HG03571 (cell line): ENCODE measurements around the gene RIC8A.

ENCODE experiments used
- ATAC-seq: cut with Tn5 transposase; IDR thresholded peaks from one replicate; pipeline ENCODE4 v1.9.1; 2021; ENCODE audit not compliant: unreplicated experiment

The RIC8A gene

DNA sequence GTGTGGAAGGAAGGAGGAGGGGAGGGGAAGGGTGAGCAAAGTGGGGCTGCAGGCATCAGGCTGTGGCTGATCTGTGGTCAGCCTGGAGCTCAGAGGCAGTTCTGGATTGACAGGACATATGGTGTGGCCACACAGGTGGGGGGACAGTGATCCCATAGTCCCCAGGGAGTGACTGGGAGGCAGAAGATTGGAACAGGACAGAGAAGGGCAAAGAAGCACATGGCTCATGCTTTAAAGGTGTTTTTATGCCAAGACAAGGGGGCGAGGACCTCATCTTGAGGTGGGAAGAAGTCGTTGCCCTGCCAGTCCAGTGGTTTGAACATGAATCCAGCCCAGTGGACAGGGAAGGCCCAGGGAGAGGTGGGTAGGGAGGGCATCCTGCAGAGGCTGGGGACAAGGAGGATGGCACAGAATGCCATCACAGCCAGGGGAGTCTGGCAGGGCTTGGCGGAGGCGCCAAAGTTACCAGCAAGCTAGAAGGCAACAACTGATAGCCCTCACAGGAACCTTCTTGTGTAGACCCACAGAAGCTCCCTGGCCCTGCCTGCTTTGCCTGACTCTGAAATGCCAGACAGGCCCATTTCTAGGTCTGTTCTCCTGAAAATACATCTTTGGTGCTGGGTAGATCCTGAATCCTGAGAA lies 3.4 kb upstream of the RIC8A start:
- ATAC-seq, result no peak

- ATAC-seq, result no peak
Observed at GRCh38 chr11:204587-205109, 2.9 kb upstream of the RIC8A start.

DNA sequence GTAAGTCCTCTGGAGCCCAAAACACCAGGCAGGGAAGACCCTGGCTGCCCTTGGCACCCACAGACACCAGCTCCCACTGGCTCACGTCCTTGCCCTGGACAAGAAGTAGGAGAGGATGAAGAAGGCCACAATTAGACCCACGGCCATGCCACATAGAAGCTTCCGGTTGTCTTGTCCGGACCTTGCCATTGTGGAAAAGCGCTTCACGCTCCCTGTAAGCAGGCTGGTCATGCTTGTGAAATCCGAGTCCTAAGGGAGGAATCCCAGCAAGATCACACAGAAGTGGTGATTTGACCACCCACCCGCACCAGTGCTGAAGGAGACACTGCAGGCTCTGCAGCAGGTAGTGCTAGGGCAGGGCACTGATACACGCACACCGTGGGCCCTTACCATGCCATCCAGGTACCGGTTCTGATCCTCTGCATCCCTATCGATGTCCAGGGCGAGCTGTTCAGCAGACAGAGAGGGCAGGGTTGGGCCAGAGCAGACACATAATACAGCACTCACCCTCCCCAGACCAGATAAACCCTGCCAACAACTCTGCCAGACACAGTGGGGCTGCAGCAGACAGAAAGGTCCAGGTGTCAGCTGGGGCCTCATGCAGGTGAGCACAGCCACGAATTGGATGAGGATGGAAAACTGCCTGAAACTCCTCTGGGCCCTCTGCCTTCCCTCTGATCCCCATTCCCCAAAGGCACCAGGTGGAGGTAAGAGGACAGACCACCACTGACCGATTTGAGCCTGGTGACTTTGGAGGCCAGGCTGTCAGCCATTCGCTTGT lies 2.1 kb upstream of the RIC8A start:
- ATAC-seq, result no peak

GRCh38 chr11:206002-206384 lies 1.5 kb upstream of the RIC8A start:
- no peak for ATAC-seq

- peak; percentile 2 for ATAC-seq
Observed at GRCh38 chr11:206526-207207, 841 bp upstream of the RIC8A start.

GRCh38 chr11:207863-208180 lies 314 bp downstream of the RIC8A start:
- ATAC-seq, result no peak

- ATAC-seq, result peak; percentile 37
Observed at GRCh38 chr11:208181-208916, 841 bp downstream of the RIC8A start.

DNA sequence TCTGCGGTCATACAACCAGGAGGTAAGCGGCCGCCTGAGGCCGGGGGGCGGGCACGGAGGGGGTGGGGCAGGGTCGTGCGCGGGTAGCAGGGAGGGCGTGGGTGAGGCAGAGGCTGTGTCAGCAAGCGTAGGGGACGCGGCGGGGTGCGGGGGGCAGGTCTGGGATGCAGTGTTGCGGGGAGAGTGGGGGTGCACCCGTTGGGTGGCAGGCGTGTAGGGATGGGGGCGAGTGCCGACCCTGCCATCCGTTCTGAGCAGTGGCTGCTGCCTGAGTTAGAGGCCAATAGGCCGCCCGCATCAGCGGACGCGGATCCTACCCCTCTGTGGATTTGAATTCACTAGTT lies 1.4 kb downstream of the RIC8A start:
- peak; percentile 2 for ATAC-seq

- no peak for ATAC-seq
Observed at GRCh38 chr11:209275-210121, 2.0 kb downstream of the RIC8A start.

DNA sequence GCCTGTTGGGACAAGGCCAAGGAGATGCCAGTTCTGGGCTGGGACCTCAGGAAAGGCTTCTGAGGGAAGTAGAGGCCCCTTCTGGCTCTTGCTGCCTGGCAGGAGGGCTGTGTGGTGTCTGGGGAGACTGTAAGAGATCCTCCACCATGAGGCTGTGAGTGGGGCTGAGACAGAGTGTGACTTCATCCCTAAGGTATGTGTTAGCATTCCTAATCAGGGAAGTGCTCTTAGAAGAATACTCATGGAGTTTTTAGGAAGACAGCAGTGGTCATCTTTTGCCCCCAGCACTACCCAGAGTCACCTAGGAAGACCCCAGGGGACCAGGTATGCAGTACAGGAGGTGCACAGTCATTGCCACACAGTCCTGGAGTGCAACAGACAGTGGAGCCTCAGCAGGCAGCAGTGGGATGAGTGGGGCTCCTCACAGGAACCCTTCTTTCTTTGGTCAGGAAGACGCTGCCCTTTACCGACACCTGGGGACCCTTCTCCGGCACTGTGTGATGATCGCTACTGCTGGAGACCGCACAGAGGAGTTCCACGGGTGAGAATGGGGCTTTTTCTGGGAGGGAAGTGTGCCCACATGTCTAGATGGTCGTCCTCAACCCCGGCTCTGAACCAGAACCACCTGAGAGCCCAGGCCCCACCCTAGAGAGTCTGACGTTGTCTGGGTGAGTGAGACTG lies 2.8 kb downstream of the RIC8A start:
- ATAC-seq, result no peak

DNA sequence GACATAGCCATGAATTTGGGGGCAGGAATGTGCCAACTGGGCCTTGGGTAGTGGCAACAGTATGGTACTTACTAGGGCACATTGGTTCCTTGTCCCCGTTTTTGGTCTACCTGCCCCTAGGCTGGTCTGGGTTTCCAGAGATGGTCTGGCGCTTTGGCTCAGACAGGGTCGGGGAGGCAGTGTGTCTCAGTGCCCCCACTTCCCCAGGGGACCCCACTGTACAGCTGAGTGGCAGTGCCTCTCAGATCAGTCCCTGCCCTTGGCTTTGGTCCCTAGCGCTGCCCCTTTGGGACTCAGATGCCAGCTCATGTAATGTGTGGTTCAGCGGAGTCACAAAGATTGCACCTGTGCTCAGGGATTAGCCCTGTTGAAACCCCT lies 3.3 kb downstream of the RIC8A start:
- no peak for ATAC-seq

- no peak for ATAC-seq
Observed at GRCh38 chr11:211295-211694, 3.8 kb downstream of the RIC8A start.

DNA sequence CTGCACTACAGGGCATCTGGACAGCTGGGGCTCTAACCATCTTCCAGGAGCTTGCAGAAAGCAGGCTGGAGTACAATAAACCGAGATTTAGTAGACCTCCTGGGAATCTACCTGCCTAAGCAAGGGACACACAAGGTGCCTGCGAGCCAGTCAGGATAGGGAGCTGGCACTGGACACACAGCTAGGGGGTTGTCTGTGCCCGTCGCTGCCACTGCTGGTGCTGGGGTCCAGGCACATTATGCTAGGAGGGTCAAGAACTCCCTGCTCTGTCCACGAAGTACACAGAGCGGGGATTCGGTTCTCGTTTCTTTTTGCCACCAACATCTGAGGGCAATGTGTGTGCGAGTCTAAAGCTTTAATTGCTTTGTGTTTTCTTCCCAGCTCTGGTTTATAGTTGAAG lies 4.2 kb downstream of the RIC8A start:
- ATAC-seq, result no peak

- ATAC-seq, result no peak
Observed at GRCh38 chr11:212150-213100, 4.9 kb downstream of the RIC8A start.

DNA sequence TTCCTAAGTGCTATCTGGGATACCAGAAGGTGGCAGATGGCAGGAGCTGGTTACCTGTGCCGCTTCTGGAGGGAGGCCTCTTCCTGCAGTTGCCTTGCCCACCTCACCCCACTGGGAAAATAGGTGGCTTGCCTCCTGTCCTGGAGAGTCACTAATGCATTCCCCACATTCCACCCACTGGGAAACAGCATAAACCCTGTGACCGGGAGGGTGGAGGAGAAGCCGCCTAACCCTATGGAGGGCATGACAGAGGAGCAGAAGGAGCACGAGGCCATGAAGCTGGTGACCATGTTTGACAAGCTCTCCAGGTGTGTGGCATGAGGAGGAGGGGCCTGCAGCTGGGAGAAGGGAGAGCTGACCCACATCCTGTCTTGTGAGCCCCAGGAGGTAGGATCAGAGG lies 5.6 kb downstream of the RIC8A start:
- ATAC-seq, result no peak

- ATAC-seq, result no peak
Observed at GRCh38 chr11:214083-214482, 6.6 kb downstream of the RIC8A start.

GRCh38 chr11:215581-216037 lies 8.1 kb downstream of the RIC8A start:
- no peak for ATAC-seq

GRCh38 chr11:216081-216974 lies 8.8 kb downstream of the RIC8A start:
- ATAC-seq, result no peak
